ENCODE measurements around the gene CNP.
"Not testable (repeated sequence)": the region's sequence is repeated elsewhere in the genome, so short reads cannot be mapped to it uniquely, and the experiment has no call there.

DNA sequence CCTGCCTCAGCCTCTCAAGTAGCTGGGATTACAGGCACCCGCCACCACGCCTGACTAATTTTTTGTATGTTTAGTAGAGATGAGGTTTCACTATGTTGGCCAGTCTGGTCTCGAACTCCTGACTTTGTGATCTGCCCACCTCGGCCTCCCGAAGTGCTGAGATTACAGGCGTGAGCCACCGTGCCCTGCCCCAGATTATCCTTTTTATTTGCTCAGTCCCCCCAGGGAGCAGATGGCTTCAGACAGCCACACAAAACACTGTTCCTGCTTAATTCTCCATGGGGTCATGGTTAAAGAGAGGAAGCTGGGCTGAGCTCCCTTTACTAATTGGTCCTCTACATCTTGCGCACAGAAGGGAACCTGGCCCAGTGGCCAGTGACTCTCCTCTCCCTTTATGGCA, 54.2 kb downstream of the CNP start:
- TF ChIP-seq, protein P1, sequence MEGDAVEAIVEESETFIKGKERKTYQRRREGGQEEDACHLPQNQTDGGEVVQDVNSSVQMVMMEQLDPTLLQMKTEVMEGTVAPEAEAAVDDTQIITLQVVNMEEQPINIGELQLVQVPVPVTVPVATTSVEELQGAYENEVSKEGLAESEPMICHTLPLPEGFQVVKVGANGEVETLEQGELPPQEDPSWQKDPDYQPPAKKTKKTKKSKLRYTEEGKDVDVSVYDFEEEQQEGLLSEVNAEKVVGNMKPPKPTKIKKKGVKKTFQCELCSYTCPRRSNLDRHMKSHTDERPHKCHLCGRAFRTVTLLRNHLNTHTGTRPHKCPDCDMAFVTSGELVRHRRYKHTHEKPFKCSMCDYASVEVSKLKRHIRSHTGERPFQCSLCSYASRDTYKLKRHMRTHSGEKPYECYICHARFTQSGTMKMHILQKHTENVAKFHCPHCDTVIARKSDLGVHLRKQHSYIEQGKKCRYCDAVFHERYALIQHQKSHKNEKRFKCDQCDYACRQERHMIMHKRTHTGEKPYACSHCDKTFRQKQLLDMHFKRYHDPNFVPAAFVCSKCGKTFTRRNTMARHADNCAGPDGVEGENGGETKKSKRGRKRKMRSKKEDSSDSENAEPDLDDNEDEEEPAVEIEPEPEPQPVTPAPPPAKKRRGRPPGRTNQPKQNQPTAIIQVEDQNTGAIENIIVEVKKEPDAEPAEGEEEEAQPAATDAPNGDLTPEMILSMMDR (IDR thresholded peaks at IDR 0.05) = not testable (repeated sequence)
- not testable (repeated sequence) for TF ChIP-seq POLR2A (IDR thresholded peaks at IDR 0.05)

Data from Peyer's patch (tissue), 4 donors.